IMR-90 (cell line): ENCODE measurements around the gene PSPH.

Source experiments
- MAFK ChIP-seq: IDR thresholded peaks from 2 replicates; pipeline ENCODE4 v1.6.1; 2012; ENCODE audit warnings: low read depth, low read length, improper control_type of control experiment
- TF ChIP-seq, protein P1 (sequence below): conservative IDR thresholded peaks from 2 replicates; pipeline ENCODE4 v1.5.1; 2012; ENCODE audit warnings: mild to moderate bottlenecking, low read depth, low read length, improper control_type of control experiment

DNA sequence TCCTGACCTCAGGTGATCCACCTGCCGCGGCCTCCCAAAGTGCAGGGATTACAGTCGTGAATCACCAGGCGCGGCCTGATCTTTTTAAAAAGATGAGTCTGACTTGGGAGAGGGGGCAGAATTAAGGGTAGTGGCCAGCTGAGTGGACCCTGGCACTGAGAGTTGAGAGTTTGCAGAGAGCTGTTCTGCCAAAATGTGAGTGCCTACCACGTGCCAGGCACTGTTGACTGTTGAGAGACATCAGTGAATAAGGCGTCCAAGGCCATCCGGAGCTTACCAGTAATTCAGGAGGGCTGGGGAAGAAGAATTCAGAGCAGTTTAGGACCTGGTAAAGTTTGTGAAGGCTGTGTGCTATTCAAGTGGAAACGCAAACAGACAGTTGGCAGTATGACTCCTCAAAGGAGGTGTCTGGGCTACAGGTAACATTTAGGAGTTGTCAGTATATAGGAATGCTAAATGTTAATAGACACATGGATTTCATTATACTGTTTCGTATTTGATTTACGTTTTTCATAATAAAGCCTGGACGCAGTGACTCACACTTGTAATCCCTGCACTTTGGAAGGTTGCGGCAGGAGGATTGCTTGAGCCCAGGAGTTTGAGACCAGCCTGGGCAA is 85.3 kb downstream of the PSPH start:
- TF ChIP-seq, protein P1, sequence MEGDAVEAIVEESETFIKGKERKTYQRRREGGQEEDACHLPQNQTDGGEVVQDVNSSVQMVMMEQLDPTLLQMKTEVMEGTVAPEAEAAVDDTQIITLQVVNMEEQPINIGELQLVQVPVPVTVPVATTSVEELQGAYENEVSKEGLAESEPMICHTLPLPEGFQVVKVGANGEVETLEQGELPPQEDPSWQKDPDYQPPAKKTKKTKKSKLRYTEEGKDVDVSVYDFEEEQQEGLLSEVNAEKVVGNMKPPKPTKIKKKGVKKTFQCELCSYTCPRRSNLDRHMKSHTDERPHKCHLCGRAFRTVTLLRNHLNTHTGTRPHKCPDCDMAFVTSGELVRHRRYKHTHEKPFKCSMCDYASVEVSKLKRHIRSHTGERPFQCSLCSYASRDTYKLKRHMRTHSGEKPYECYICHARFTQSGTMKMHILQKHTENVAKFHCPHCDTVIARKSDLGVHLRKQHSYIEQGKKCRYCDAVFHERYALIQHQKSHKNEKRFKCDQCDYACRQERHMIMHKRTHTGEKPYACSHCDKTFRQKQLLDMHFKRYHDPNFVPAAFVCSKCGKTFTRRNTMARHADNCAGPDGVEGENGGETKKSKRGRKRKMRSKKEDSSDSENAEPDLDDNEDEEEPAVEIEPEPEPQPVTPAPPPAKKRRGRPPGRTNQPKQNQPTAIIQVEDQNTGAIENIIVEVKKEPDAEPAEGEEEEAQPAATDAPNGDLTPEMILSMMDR: no peak
- TF ChIP-seq MAFK: no peak
